GM23248 (cell line): ENCODE measurements around the gene CREB3L2. TPM values are rescaled to one million over a fixed set of nuclear protein-coding genes. Genes with fewer than 3 reads are reported as not detected.

Experiments used
- DNase-seq: peaks from one replicate; pipeline ENCODE4 v3.0.0-alpha.2; 2015
- H2AFZ ChIP-seq: fragments of 200-600 bp; sonication (generic); 2 replicates; pipeline ENCODE4 v1.6.1; 2016; ENCODE audit warnings: antibody characterized with exemption
- H3F3A ChIP-seq: fragments of 200-600 bp; sonication (generic); 2 replicates; pipeline ENCODE4 v1.6.1; 2016; ENCODE audit warnings: mild to moderate bottlenecking, antibody characterized with exemption, mixed run types; ENCODE audit not compliant: insufficient read depth
- H3K27ac ChIP-seq: fragments of 200-600 bp; sonication (generic); 2 replicates; pipeline ENCODE4 v1.5.1; 2016; ENCODE audit warnings: mild to moderate bottlenecking
- H3K27me3 ChIP-seq: fragments of 200-600 bp; sonication (generic); replicated peaks from 2 replicates; pipeline ENCODE4 v1.6.1; 2016; ENCODE audit warnings: mild to moderate bottlenecking; ENCODE audit not compliant: insufficient read depth
- H3K36me3 ChIP-seq: fragments of 200-600 bp; sonication (generic); 2 replicates; pipeline ENCODE4 v1.6.1; 2016; ENCODE audit warnings: low read depth, mild to moderate bottlenecking
- H3K4me1 ChIP-seq: fragments of 200-600 bp; sonication (generic); 2 replicates; pipeline ENCODE4 v1.6.1; 2016; ENCODE audit warnings: mild to moderate bottlenecking; ENCODE audit not compliant: insufficient read depth
- H3K4me2 ChIP-seq: fragments of 200-600 bp; sonication (generic); one replicate; pipeline ENCODE4 v1.6.1; 2016; ENCODE audit warnings: mild to moderate bottlenecking; ENCODE audit not compliant: unreplicated experiment
- H3K4me3 ChIP-seq: fragments of 200-600 bp; sonication (generic); 2 replicates; pipeline ENCODE4 v1.5.1; 2016; ENCODE audit warnings: mild to moderate bottlenecking
- H3K79me2 ChIP-seq: fragments of 200-600 bp; sonication (generic); 2 replicates; pipeline ENCODE4 v1.6.1; 2016; ENCODE audit warnings: mild to moderate bottlenecking; ENCODE audit not compliant: insufficient read depth
- H3K9ac ChIP-seq: fragments of 200-600 bp; sonication (generic); 2 replicates; pipeline ENCODE4 v1.6.1; 2016; ENCODE audit warnings: mild to moderate bottlenecking
- H3K9me2 ChIP-seq: fragments of 200-600 bp; sonication (generic); 2 replicates; pipeline ENCODE4 v1.6.1; 2016; ENCODE audit warnings: mixed run types, mild to moderate bottlenecking, moderate library complexity; ENCODE audit not compliant: insufficient read depth
- H3K9me3 ChIP-seq: fragments of 200-600 bp; sonication (generic); one replicate; pipeline ENCODE4 v1.6.1; 2017; ENCODE audit warnings: low read depth
- H4K20me1 ChIP-seq: fragments of 200-600 bp; sonication (generic); 2 replicates; pipeline ENCODE4 v1.6.0; 2016; ENCODE audit not compliant: insufficient read depth
- EZH2 ChIP-seq: fragments of 200-600 bp; sonication (generic); IDR thresholded peaks from 2 replicates; pipeline ENCODE4 v1.6.1; 2018; ENCODE audit warnings: antibody characterized with exemption, mild to moderate bottlenecking; ENCODE audit not compliant: insufficient read depth, poor library complexity, severe bottlenecking
- EZH2phosphoT487 ChIP-seq: fragments of 200-600 bp; sonication (generic); IDR thresholded peaks from 2 replicates; pipeline ENCODE4 v1.6.1; 2018; ENCODE audit warnings: antibody characterized with exemption, moderate library complexity, mild to moderate bottlenecking, low read depth; ENCODE audit not compliant: insufficient read depth
- WGBS, 2 experiments: methylation state at CpG; one replicate each; pipeline ENCODE4 v1.1.6; 2015 to 2017; ENCODE audit warnings: low lambda C conversion rate in 2 of 2, low coverage in 1 of 2; ENCODE audit errors: missing lambda C conversion rate in 2 of 2; 5-methylcytosine and 5-hydroxymethylcytosine counted together
- in situ Hi-C: fragments of 300-500 bp; cut with MboI; formaldehyde crosslinking; loops from 2 replicates; pipeline ENCODE4 v1.15.0; 2020
- polyA plus RNA-seq: library from polyadenylated mRNA; unstranded; fragments of >200 nt; fragmentation: Nextera tagmentation; extraction: Ambion mirVana; gene quantifications from 2 replicates; pipeline ENCODE4 v1.2.1, GENCODE V29; 2016
- total RNA-seq: library from RNA; depleted of rRNA; stranded (reverse); fragments of >200 nt; shearing (Covaris generic); gene quantifications from 2 replicates; pipeline ENCODE4 v1.2.3, GENCODE V29; 2014

CREB3L2 gene
- total and polyA plus RNA-seq, 2 experiments from 2014 or later = 43.7 to 53.7 TPM

- H3K9me3 ChIP-seq = no peaks in the 10 kb centered on the region
- no peak overlapping the region for H3K9ac ChIP-seq
- no peak for TF ChIP-seq EZH2
- TF ChIP-seq EZH2phosphoT487 = no peak
- 74 to 76% methylated on average over 6 of the region's 6 CpGs for WGBS, 2 experiments
- peak; percentile 73 for DNase-seq
- H4K20me1 ChIP-seq = no peaks in the 10 kb centered on the region
- in situ Hi-C loops = no loop called here
- H3K27me3 ChIP-seq = no peaks in the 10 kb centered on the region
- no peak overlapping the region for H2AFZ ChIP-seq
- H3K4me2 ChIP-seq = peak overlapping the region; percentile 46
- peaks cover 6% of the 10 kb centered on the region; the same call in 1 of the 2 replicates for H3K79me2 ChIP-seq
- H3K4me3 ChIP-seq = no peak overlapping the region
- peaks cover 31% of the 10 kb centered on the region for H3K4me1 ChIP-seq
- H3F3A ChIP-seq = peaks cover 69% of the 10 kb centered on the region
- H3K27ac ChIP-seq = peak overlapping the region; percentile 71
- H3K9me2 ChIP-seq = no peaks in the 10 kb centered on the region
- H3K36me3 ChIP-seq = peaks cover 27% of the 10 kb centered on the region
Measured at GRCh38 chr7:137850972-137851945, 150.6 kb downstream of the CREB3L2 start.

GRCh38 chr7:137850571-137850970, 151.3 kb downstream of the CREB3L2 start:
- no peaks in the 10 kb centered on the region for H4K20me1 ChIP-seq
- H3K4me2 ChIP-seq = no peak overlapping the region
- WGBS, 2 experiments = 32 to 48% methylated on average over 2 of the region's 2 CpGs
- peaks cover 69% of the 10 kb centered on the region for H3F3A ChIP-seq
- TF ChIP-seq EZH2phosphoT487 = no peak
- TF ChIP-seq EZH2 = no peak
- no peak overlapping the region for H3K9ac ChIP-seq
- H3K9me2 ChIP-seq = no peaks in the 10 kb centered on the region
- H3K9me3 ChIP-seq = no peaks in the 10 kb centered on the region
- peak; percentile 70 for DNase-seq
- H3K79me2 ChIP-seq = peaks cover 5% of the 10 kb centered on the region
- H3K36me3 ChIP-seq = peaks cover 21% of the 10 kb centered on the region
- in situ Hi-C loops = no loop called here
- peak overlapping the region; percentile 71 for H3K27ac ChIP-seq
- no peaks in the 10 kb centered on the region for H3K27me3 ChIP-seq
- H3K4me3 ChIP-seq = no peak overlapping the region
- no peak overlapping the region for H2AFZ ChIP-seq
- H3K4me1 ChIP-seq = peaks cover 33% of the 10 kb centered on the region

- in situ Hi-C loops = no loop called here
- Histone ChIP-seq H3K27ac (no peak overlapping the region), H3K4me1 (peaks cover 49% of the 10 kb centered on the region), H3K4me3 (no peak overlapping the region), H3K79me2 (peaks cover 30% of the 10 kb centered on the region), H3K4me2 (no peak overlapping the region), H3K27me3 (no peaks in the 10 kb centered on the region), H3K36me3 (peaks cover 5% of the 10 kb centered on the region), H4K20me1 (no peaks in the 10 kb centered on the region), H3K9me2 (no peaks in the 10 kb centered on the region), H3F3A (peaks cover 67% of the 10 kb centered on the region), H2AFZ (no peak overlapping the region), H3K9ac (no peak overlapping the region), H3K9me3 (no peaks in the 10 kb centered on the region)
- DNase-seq = no peak
- TF ChIP-seq EZH2 = no peak
- whole genome bisulfite sequencing, 2 experiments = 89 to 90% methylated on average over 8 of the region's 8 CpGs
Measured at GRCh38 chr7:137848095-137848494, 153.8 kb downstream of the CREB3L2 start.

GRCh38 chr7:137847568-137848050, 154.3 kb downstream of the CREB3L2 start:
- H3K79me2 ChIP-seq = peaks cover 34% of the 10 kb centered on the region
- peak overlapping the region; percentile 85 for H3K4me2 ChIP-seq
- no peaks in the 10 kb centered on the region for H3K27me3 ChIP-seq
- WGBS, 2 experiments = 25 to 27% methylated on average over 18 of the region's 18 CpGs
- H3K4me1 ChIP-seq = peaks cover 49% of the 10 kb centered on the region
- H3K9me3 ChIP-seq = no peaks in the 10 kb centered on the region
- H2AFZ ChIP-seq = peak overlapping the region; percentile 64
- H3K27ac ChIP-seq = peak overlapping the region; percentile 16
- in situ Hi-C loops = no loop called here
- no peaks in the 10 kb centered on the region for H3K9me2 ChIP-seq
- TF ChIP-seq EZH2 (no peak), EZH2phosphoT487 (no peak)
- peaks cover 62% of the 10 kb centered on the region for H3F3A ChIP-seq
- no peaks in the 10 kb centered on the region for H4K20me1 ChIP-seq
- peak overlapping the region; percentile 74 for H3K4me3 ChIP-seq
- peaks cover 3% of the 10 kb centered on the region; the same call in 1 of the 2 replicates for H3K36me3 ChIP-seq
- peak overlapping the region; percentile 78 for H3K9ac ChIP-seq
- DNase-seq = peak; percentile 48
